Muscle of leg (tissue), 11 donors: ENCODE measurements around the gene MAD1L1. TPM values are rescaled to one million over a fixed set of nuclear protein-coding genes. Genes with fewer than 3 reads are reported as not detected.

Experiments used
- DNase-seq: peaks from one replicate; pipeline ENCODE4 v3.0.0; 2013
- H3K27ac ChIP-seq: one replicate; pipeline ENCODE4 v1.5.1; 2013; ENCODE audit warnings: mild to moderate bottlenecking, low read length, control low read depth
- H3K27me3 ChIP-seq: one replicate; pipeline ENCODE4 v1.6.1; 2013; ENCODE audit warnings: low read length; ENCODE audit not compliant: control insufficient read depth, insufficient read depth
- H3K36me3 ChIP-seq: one replicate; pipeline ENCODE4 v1.6.1; 2013; ENCODE audit warnings: low read length; ENCODE audit not compliant: control insufficient read depth, insufficient read depth
- H3K4me1 ChIP-seq: one replicate; pipeline ENCODE4 v1.6.1; 2013; ENCODE audit warnings: low read length; ENCODE audit not compliant: control insufficient read depth, insufficient read depth
- H3K4me3 ChIP-seq: one replicate; pipeline ENCODE4 v1.5.1; 2013; ENCODE audit warnings: low read length, control low read depth
- H3K9me3 ChIP-seq: replicated peaks from 2 replicates; pipeline ENCODE4 v1.6.1; 2013; ENCODE audit warnings: low read depth, low read length; ENCODE audit not compliant: control insufficient read depth
- WGBS: methylation state at CpG from one replicate; pipeline ENCODE4 v1.1.5; 2013; ENCODE audit warnings: missing lambda C conversion rate; ENCODE audit not compliant: insufficient coverage; 5-methylcytosine and 5-hydroxymethylcytosine counted together
- polyA plus RNA-seq, 8 donors: library from polyadenylated mRNA; unstranded; fragments of 120-200 nt; gene quantifications; one replicate each; pipeline versions ENCODE4 v1.2.1 to v1.2.3, GENCODE V29; 2013; ENCODE audit warnings: inconsistent platforms in 1 of 8, low replicate concordance in 1 of 8; ENCODE audit not compliant: insufficient read length in 8 of 8, insufficient read depth in 1 of 8
- total RNA-seq: library from RNA; stranded (reverse); fragments of 120-200 nt; gene quantifications from one replicate; pipeline ENCODE4 v1.2.4, GENCODE V29; 2013

The MAD1L1 gene
- total and polyA plus RNA-seq, 9 donors, result 19.1 to 38.7 (median 21.8) TPM

DNA sequence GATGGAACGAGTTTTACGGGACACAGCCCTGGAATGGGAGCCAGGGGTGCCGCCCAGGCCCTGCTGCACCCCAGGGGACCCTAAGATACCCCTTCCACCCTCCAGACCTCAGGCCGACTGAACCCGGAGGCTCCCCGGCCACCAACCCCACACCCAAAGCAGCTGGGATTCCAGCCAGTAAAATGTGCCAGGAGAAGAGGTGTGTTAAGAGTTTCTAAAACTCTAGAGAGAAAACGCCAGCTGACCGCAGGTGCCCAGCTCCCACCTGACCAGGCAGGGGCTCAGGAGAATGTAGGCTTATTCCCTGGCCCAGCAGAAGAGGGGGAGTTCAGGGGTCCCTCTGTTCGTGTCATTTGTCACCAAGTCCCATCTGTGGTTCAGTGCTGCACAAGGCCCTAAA, 26.7 kb upstream of the MAD1L1 start:
- H3K36me3 ChIP-seq, result peaks cover 58% of the 10 kb centered on the region
- peaks cover 5% of the 10 kb centered on the region for H3K4me1 ChIP-seq
- WGBS, result 82% methylated on average over 5 of the region's 9 CpGs
- no peak overlapping the region for H3K27ac ChIP-seq
- no peak overlapping the region for H3K4me3 ChIP-seq
- H3K9me3 ChIP-seq, result no peaks in the 10 kb centered on the region
- H3K27me3 ChIP-seq, result no peaks in the 10 kb centered on the region
- no peak for DNase-seq

DNA sequence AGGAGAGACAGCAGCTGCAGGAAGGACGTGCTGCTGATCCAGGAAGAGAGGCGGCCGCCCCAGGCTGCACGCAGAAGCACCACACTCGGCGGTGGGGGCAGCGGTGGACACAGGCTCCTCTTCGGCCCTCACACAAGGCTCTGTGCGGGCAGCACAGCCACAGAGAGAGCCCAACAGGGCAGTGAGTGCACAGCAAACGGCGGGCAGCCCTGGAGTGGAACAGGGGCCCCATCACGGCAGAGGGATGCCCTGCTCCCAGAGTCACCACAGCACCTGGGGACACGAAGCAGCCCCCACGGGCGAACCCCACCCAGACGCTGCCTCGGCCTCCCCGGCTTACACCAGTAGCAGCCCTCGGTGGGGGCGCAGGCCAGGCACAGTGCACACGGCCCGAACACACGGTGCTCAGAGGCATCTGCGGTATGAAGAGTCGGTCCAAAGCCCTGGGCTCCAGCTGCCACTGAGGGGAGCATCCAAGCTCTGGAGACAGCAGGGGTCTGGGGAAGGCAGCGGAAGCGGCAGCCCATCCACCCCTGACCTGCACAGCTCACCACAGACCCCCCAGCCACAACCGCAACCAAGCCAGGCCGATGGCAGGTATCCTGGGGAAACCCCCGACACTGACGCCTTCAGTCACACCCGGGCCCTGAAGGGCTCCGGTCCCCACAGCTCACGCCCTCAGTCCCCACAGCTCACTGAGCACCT, 26.1 kb upstream of the MAD1L1 start:
- H3K27me3 ChIP-seq, result no peaks in the 10 kb centered on the region
- no peak overlapping the region for H3K27ac ChIP-seq
- peaks cover 5% of the 10 kb centered on the region for H3K4me1 ChIP-seq
- H3K36me3 ChIP-seq, result peaks cover 53% of the 10 kb centered on the region
- no peaks in the 10 kb centered on the region for H3K9me3 ChIP-seq
- no peak overlapping the region for H3K4me3 ChIP-seq
- DNase-seq, result no peak
- WGBS, result 92% methylated on average over 34 of the region's 34 CpGs

DNA sequence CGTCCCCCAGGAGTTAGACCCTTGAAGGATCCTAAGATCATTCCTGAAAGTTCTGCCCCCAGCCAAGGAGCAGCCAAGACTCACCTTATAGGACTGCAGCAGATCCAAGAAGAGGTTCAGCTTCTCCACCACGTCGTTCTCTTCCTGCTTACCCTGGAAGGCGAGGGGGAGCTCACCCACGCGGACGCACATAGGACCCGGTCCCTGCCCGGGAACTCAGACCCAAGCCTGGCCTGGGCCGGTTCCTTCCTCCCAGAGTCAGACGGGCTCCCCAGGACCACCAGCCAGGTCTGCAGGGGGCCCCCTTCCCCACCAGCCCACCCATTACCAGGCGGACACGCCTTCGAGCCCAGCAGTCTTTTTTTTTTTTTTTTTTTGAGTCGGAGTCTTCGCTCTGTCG, 24.9 kb upstream of the MAD1L1 start:
- peaks cover 52% of the 10 kb centered on the region for H3K36me3 ChIP-seq
- H3K4me3 ChIP-seq, result no peak overlapping the region
- DNase-seq, result no peak
- no peak overlapping the region for H3K27ac ChIP-seq
- no peaks in the 10 kb centered on the region for H3K4me1 ChIP-seq
- H3K9me3 ChIP-seq, result no peaks in the 10 kb centered on the region
- WGBS, result 93% methylated on average over 16 of the region's 17 CpGs
- no peaks in the 10 kb centered on the region for H3K27me3 ChIP-seq

DNA sequence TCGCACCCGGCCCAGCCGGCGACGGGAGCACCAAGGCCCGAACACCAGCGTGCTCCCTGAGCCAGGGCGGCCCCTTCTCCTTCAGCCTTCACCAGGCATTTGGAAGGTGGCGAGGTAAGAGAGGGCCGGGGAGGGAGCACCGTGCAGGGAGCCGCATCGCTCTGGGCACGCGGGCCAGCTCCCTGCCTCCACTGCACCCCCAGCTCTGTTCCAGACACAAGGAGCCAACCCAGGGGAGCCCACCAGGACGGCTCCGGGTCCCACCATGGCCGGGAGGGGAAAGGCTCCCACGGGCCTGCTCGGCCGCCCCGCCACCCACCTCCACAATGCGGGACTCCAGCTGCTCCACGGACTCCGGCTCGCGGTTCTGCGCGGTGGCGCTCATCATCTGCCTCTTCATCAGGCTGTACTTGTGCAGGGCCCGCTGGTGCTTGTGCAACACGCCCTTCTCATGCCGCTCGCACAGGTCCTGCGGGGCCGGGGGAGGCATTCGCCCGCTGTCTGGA, 24.4 kb upstream of the MAD1L1 start:
- H3K9me3 ChIP-seq, result no peaks in the 10 kb centered on the region
- 96% methylated on average over 34 of the region's 38 CpGs for WGBS
- H3K27me3 ChIP-seq, result no peaks in the 10 kb centered on the region
- no peak overlapping the region for H3K4me3 ChIP-seq
- no peak overlapping the region for H3K27ac ChIP-seq
- peaks cover 3% of the 10 kb centered on the region for H3K4me1 ChIP-seq
- H3K36me3 ChIP-seq, result peaks cover 51% of the 10 kb centered on the region
- no peak for DNase-seq

DNA sequence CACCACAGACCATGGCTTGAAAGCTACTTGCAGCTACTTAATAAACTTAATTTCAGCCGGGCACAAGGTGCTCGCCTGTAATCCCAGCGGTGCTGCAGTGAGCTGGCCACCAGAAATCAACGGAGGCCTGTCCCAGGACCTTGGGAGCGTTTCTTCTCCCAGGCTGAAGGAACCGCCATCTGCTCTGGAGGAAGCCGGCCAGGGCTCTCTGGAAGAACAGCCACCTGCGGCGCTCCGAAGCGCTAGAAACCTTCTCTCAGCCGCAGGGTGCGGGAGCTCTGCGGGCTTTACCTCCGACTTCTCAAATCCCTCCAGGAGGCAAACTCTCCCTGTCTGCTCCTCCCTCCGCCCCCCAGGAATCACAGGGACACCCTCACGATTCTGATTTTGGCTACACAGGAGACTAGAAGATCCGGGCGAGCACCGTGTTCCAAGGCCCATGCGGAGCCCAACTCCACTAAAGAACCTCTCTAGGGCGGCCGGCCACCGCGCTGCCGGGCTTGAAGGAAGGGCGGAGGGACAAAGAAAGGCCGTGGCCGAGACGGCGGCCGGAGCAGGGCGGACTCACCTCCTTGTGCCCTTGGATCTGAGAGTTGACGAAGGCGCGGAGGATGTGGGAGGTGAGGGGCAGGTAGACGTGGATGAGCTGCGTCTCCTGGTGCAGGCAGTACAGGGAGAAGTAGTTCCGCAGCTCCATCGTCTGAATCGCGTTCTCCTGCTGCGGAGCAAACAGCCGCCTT, 23.7 kb upstream of the MAD1L1 start:
- peaks cover 9% of the 10 kb centered on the region for H3K4me1 ChIP-seq
- no peaks in the 10 kb centered on the region for H3K9me3 ChIP-seq
- DNase-seq, result no peak
- H3K27ac ChIP-seq, result no peak overlapping the region
- H3K4me3 ChIP-seq, result no peak overlapping the region
- peaks cover 46% of the 10 kb centered on the region for H3K36me3 ChIP-seq
- H3K27me3 ChIP-seq, result no peaks in the 10 kb centered on the region
- WGBS, result 92% methylated on average over 35 of the region's 44 CpGs

DNA sequence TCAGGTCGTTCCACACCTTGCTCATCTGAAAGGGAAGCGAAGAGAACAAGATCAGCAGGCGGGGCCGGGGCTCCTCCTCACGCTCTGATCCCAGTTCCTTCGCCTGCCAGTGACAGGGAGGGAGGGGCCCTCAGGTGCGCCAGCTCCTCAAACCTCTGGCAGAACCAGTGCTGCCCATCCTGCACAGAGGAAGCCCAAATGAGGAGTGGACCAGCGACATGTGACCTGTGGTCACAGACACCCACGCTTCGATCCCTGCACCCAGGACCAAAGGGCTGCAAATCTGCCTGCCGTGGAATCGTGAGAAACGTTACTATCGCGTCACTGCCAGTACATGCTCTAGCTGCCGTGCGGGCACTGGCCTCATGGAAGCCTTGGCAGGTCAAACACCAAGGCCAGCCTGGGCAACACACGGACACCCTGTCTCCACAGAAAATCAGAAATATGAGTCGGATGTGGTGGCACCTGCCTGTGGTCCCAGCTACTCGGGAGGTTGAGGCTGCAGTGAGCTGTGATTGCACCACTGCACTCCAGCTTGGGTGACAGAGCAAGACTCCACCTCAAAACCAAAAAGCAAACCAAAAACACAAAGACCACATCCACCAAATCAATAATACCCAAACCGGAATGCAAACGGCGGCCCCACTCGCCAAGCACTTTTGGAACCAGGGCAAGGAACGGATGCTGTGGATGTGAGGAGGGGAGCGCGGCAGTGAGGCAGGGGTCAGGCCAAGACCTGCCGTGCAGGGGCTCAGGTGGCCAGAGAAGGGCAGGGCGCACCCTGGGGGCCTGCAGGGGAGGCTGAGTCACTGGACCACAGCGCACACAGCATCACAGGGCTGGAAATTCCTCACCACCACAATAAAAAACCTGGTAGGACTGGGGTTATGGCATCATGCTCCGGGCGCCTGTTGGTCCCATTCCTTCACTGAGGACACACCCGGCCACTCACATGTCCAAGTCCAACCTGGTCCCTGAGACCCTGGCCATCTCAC, 22.7 kb upstream of the MAD1L1 start:
- Histone ChIP-seq H3K36me3 (peaks cover 49% of the 10 kb centered on the region), H3K4me3 (no peak overlapping the region), H3K27ac (no peak overlapping the region), H3K4me1 (peaks cover 17% of the 10 kb centered on the region), H3K9me3 (no peaks in the 10 kb centered on the region), H3K27me3 (no peaks in the 10 kb centered on the region)
- 88% methylated on average over 25 of the region's 33 CpGs for WGBS
- no peak for DNase-seq

DNA sequence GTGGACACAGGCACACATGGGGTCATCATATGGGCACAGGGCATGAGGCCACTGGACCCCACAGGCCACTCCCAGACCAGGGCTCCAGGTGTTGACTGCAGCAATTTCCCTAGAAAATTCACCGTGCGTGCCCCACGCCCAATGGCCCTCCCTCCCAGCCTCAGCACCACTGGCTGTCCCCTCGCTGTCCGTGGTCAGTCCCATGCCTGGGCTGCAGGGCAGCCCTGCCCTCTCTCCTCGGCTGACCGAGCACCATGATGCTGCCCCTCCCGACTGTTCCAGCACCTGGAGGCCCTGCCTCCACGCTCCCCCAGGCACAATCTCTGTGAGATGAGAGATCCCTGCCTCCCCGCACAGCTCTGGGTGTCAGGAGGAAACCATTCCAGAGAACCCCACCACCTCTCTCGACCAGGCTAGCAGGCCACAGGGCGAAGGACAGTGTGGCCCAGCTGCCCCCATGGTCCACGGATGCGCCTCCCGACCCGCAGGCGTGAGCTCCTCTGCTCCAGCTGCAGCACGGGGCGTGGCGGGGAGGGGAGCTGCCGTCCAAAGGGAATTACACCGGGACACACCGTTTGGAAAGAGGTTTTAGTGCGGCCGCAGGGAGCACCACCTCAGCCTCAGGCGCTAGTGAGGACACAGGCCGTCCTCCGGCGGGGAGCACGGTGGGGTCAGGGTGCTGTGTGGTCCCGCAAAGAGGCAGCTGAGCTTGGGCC, 21.8 kb upstream of the MAD1L1 start:
- no peak overlapping the region for H3K4me3 ChIP-seq
- H3K9me3 ChIP-seq, result no peaks in the 10 kb centered on the region
- no peak overlapping the region for H3K27ac ChIP-seq
- peaks cover 48% of the 10 kb centered on the region for H3K36me3 ChIP-seq
- H3K4me1 ChIP-seq, result peaks cover 21% of the 10 kb centered on the region
- no peaks in the 10 kb centered on the region for H3K27me3 ChIP-seq
- WGBS, result 85% methylated on average over 31 of the region's 31 CpGs
- DNase-seq, result no peak

DNA sequence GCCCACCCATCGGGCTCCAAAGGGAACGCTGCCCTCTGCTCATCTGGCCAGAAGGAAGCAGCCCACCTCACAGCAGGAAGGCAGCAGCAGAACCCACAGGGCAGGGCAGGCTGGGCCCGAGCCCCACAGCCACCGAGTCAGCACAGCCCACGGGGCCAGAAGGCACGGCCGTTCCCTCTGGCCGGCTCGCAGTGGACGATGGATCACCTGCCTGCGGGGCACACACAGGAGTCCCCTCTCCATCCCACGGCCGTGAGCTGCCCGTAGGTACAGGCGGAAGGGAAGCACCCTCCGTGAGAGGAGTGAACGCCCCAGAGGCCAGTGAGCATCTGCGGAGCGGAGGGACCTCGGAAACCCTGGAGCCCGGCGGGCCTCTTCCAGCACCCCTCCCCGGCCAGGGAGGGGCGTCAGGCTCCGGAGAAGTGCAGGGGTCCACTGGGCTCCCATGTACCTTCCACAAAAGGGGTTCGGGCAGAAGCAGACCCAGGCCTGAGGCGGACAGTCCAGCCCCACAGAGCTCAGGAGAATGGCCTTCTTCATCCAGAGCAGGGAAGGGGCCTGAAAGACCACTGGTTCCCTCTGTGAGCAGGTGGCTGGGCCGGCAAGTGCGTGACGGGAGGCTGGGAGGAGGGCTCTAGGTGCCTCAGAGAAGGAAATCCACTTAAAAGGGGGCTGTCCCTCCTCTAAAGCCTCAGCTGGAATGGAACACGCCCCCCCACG, 20.9 kb upstream of the MAD1L1 start:
- Histone ChIP-seq H3K9me3 (no peaks in the 10 kb centered on the region), H3K4me1 (peaks cover 29% of the 10 kb centered on the region), H3K27me3 (no peaks in the 10 kb centered on the region), H3K36me3 (peaks cover 45% of the 10 kb centered on the region), H3K27ac (no peak overlapping the region), H3K4me3 (no peak overlapping the region)
- 91% methylated on average over 24 of the region's 32 CpGs for WGBS
- DNase-seq, result no peak

DNA sequence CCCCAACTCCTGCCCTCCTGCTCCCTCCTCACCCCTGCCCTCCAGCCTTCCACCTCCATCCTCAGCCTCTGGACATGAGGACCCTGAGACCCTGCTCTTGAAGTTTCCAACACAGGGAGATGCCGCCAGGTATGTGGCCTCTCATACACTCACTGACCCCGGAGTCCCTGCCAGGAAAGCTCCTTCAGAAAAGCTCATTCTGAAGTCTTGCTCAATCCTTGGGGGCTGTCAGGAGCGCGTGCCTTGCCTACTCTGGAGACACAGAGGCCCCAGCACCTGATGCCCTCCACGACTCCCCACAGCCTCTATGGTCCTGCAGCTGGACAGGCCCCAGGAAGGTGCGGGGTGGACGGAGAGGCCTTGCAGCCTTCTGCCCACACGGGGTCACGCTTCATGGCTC, 20.3 kb upstream of the MAD1L1 start:
- no peak for DNase-seq
- no peaks in the 10 kb centered on the region for H3K9me3 ChIP-seq
- no peak overlapping the region for H3K4me3 ChIP-seq
- peaks cover 40% of the 10 kb centered on the region for H3K36me3 ChIP-seq
- H3K27ac ChIP-seq, result no peak overlapping the region
- H3K4me1 ChIP-seq, result peaks cover 35% of the 10 kb centered on the region
- WGBS, result 86% methylated on average over 8 of the region's 9 CpGs
- no peaks in the 10 kb centered on the region for H3K27me3 ChIP-seq
